ENCODE measurements around the gene SPATA45. TPM values are rescaled to one million over a fixed set of nuclear protein-coding genes. Genes with fewer than 3 reads are reported as not detected.

Gene SPATA45
- total and polyA plus RNA-seq, 2 of the 8 experiments (the other 6 are each of a cell fraction or from before 2014, with no cell fraction given), result 0.21 to 0.65 TPM

DNA sequence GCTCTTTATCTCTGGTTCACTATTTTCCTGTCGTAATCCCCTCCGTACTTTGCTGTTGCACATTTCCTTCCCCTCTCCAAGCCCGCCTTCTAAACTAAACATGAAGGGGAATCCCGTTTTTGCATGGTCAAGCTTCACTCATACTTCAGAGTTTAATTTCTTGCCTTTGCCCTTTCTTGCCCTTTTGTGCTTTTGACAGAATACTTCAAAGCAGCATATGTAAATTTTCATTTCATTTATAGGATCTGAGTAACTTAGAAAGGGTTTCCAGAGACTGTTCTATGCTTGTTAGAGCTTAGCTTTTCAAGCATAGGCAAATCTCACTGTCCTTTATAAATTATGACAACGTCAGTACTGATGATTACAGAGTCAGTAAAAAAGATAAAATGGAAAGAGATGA is 27.7 kb downstream of the SPATA45 start:
- no peak overlapping the region for H2BK20ac ChIP-seq (ENCODE audit: low read length)
- H3K4me1 ChIP-seq (replicated peaks in 1 of 4; ENCODE audit: control insufficient read depth in 3 of 4, insufficient read depth in 4 of 4, low read length in 3 of 4), result no peaks in the 10 kb centered on the region
- H2AK5ac ChIP-seq (ENCODE audit: low read depth, low read length), result no peak overlapping the region
- POLR2A ChIA-PET (ENCODE audit: partially characterized antibody), result interaction anchor here (1.3 to 1.8 kb wide), 2 partner anchors 8 to 60 kb away, joined by 3 to 4 read pairs; no protein-coding TSS in a partner anchor
- H2BK5ac ChIP-seq (ENCODE audit: low read depth, low read length), result no peak overlapping the region
- no peak overlapping the region for H3K4ac ChIP-seq (replicated peaks; ENCODE audit: insufficient read length, low read depth, low read length)
- no peak overlapping the region for H4K5ac ChIP-seq (ENCODE audit: insufficient read length, low read depth, low read length)
- H2BK12ac ChIP-seq (ENCODE audit: low read depth, low read length), result no peak overlapping the region
- no peak overlapping the region for H3K56ac ChIP-seq (replicated peaks; ENCODE audit: insufficient read length, low read depth, low read length)
- no peaks in the 10 kb centered on the region for H3K9me3 ChIP-seq (ENCODE audit: insufficient read depth in 2 of 2, low read depth in 1 of 2, low read length in 1 of 2)
- H3K9ac ChIP-seq (replicated peaks in 1 of 4; ENCODE audit: extremely low read depth in 1 of 4, low read depth in 3 of 4, low read length in 3 of 4), result no peak overlapping the region
- no peaks in the 10 kb centered on the region for H4K20me1 ChIP-seq (replicated peaks in 1 of 2; ENCODE audit: control insufficient read depth in 1 of 2, insufficient read depth in 2 of 2, low read length in 2 of 2)
- H3K23ac ChIP-seq (ENCODE audit: insufficient read length), result no peak overlapping the region
- no peaks in the 10 kb centered on the region for H3K27me3 ChIP-seq (replicated peaks in 1 of 4; ENCODE audit: control insufficient read depth in 3 of 4, extremely low read depth in 1 of 4, insufficient read depth in 3 of 4, low read length in 3 of 4)
- CTCF ChIA-PET (ENCODE audit: partially characterized antibody), result interaction anchor here (0.6 to 1.6 kb wide), 4 partner anchors 42 to 208 kb away, joined by 3 to 6 read pairs (median 4); no protein-coding TSS in a partner anchor
- WGBS, 2 experiments (ENCODE audit: extremely low coverage in 1 of 2, insufficient coverage in 1 of 2, insufficient read length in 1 of 2, insufficient replicate concordance in 2 of 2, low coverage in 1 of 2, low lambda C conversion rate in 2 of 2, missing lambda C conversion rate in 1 of 2), result 85% methylated on average over 5 of the region's 5 CpGs; no CpG with 5 or more reads in 1 of the 2 experiments
- no peak overlapping the region for H3K4me2 ChIP-seq (ENCODE audit: insufficient read depth in 1 of 2, low read depth in 2 of 2, low read length in 2 of 2)
- no peak overlapping the region for H3K18ac ChIP-seq (ENCODE audit: extremely low read depth, low read length)
- no peaks in the 10 kb centered on the region for H3K79me1 ChIP-seq (ENCODE audit: low read depth, low read length)
- H4K91ac ChIP-seq (replicated peaks; ENCODE audit: insufficient read length, low read length), result no peak overlapping the region
- no peak overlapping the region for H3K4me3 ChIP-seq (ENCODE audit: extremely low read depth in 1 of 4, insufficient read depth in 2 of 4, low read depth in 3 of 4, low read length in 4 of 4)
- no peaks in the 10 kb centered on the region for H3K23me2 ChIP-seq (ENCODE audit: low read depth, low read length)
- no peak overlapping the region for H3K27ac ChIP-seq (ENCODE audit: low read depth, low read length)
- no peaks in the 10 kb centered on the region for H3K79me2 ChIP-seq (ENCODE audit: control insufficient read depth in 1 of 2, insufficient read depth in 2 of 2, low read length in 2 of 2)
- no peaks in the 10 kb centered on the region; a peak in 1 of 8 replicates for H3K36me3 ChIP-seq (ENCODE audit: control insufficient read depth in 2 of 4, insufficient read depth in 4 of 4, low read length in 3 of 4)
- H2BK15ac ChIP-seq (ENCODE audit: low read length), result no peak overlapping the region
- H3K14ac ChIP-seq (ENCODE audit: insufficient read length), result no peak overlapping the region
- H4K8ac ChIP-seq (ENCODE audit: extremely low read depth, insufficient read depth, low read length), result no peak overlapping the region
- DNase-seq (ENCODE audit: low read depth in 1 of 2, low spot score in 2 of 2) (no peak), FAIRE-seq (no peak)
- no peak overlapping the region for H2AFZ ChIP-seq (ENCODE audit: low read length)
- no peak overlapping the region for H2BK120ac ChIP-seq (replicated peaks; ENCODE audit: low read depth, low read length)
- TF ChIP-seq CHD2 (IDR thresholded peaks at IDR 0.05; ENCODE audit: low read length) (no peak), TAF7 (optimal IDR thresholded peaks at IDR 0.05; ENCODE audit: borderline replicate concordance, low read depth, low read length) (no peak), SUZ12 (IDR thresholded peaks at IDR 0.05; ENCODE audit: low read length) (no peak), TBP (IDR thresholded peaks at IDR 0.05; ENCODE audit: low read depth, low read length) (no peak), BACH1 (IDR thresholded peaks at IDR 0.05; ENCODE audit: low read length) (no peak), EP300 (IDR thresholded peaks at IDR 0.05; ENCODE audit: borderline replicate concordance in 1 of 2, low read depth in 2 of 2, low read length in 2 of 2) (no peak), SIRT6 (IDR thresholded peaks at IDR 0.05; ENCODE audit: low read length) (no peak), CHD1 (IDR thresholded peaks at IDR 0.05; ENCODE audit: low read depth, low read length) (no peak), CEBPB (IDR thresholded peaks at IDR 0.05; ENCODE audit: low read depth, low read length) (no peak), JUN (IDR thresholded peaks at IDR 0.05; ENCODE audit: low read depth, low read length) (no peak), GTF2F1 (IDR thresholded peaks at IDR 0.05; ENCODE audit: borderline replicate concordance, low read depth, low read length) (no peak), CBX8 (IDR thresholded peaks at IDR 0.05; ENCODE audit: borderline replicate concordance, low read depth, low read length) (no peak), CREB1 (IDR thresholded peaks at IDR 0.05) (no peak)
- TF ChIP-seq, protein P1, sequence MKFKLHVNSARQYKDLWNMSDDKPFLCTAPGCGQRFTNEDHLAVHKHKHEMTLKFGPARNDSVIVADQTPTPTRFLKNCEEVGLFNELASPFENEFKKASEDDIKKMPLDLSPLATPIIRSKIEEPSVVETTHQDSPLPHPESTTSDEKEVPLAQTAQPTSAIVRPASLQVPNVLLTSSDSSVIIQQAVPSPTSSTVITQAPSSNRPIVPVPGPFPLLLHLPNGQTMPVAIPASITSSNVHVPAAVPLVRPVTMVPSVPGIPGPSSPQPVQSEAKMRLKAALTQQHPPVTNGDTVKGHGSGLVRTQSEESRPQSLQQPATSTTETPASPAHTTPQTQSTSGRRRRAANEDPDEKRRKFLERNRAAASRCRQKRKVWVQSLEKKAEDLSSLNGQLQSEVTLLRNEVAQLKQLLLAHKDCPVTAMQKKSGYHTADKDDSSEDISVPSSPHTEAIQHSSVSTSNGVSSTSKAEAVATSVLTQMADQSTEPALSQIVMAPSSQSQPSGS (IDR thresholded peaks at IDR 0.05; ENCODE audit: low read length), result no peak

Measured in H1 (cell line).